Uterus (tissue), 4 donors: ENCODE data around the gene PSTPIP1. TPM values are rescaled to one million over a fixed set of nuclear protein-coding genes. Genes with fewer than 3 reads are reported as not detected.
A peak's percentile ranks its signal among the peaks of the same experiment; 100 is the strongest.

Experiments used
- DNase-seq, 2 donors: peaks; one replicate each; pipeline ENCODE4 v3.0.0-alpha.2; 2019 to 2020
- H3K27ac ChIP-seq, 2 donors: fragments of 200-600 bp; sonication (generic); 1 replicate in 1 of 2; 2 replicates in 1 of 2; pipeline ENCODE4 v1.5.1; 2016 to 2018
- H3K27me3 ChIP-seq, 2 donors: fragments of 200-600 bp; sonication (generic); one replicate each; pipeline ENCODE4 v1.5.1; 2018 to 2019; ENCODE audit warnings: control low read depth in 1 of 2
- H3K36me3 ChIP-seq, 2 donors: fragments of 200-600 bp; sonication (generic); one replicate each; pipeline ENCODE4 v1.5.1; 2019; ENCODE audit warnings: control low read depth in 1 of 2
- H3K4me1 ChIP-seq, 2 donors: fragments of 200-600 bp; sonication (generic); one replicate each; pipeline ENCODE4 v1.5.1; 2018 to 2019; ENCODE audit warnings: control low read depth in 1 of 2
- H3K4me3 ChIP-seq, 2 donors: fragments of 200-600 bp; sonication (generic); 1 replicate in 1 of 2; 2 replicates in 1 of 2; pipeline ENCODE4 v1.5.1; 2018 to 2019; ENCODE audit warnings: mild to moderate bottlenecking in 1 of 2
- H3K9me3 ChIP-seq, 2 donors: fragments of 200-600 bp; sonication (generic); one replicate each; pipeline ENCODE4 v1.5.1; 2019; ENCODE audit warnings: control low read depth in 1 of 2
- CTCF ChIP-seq, 4 experiments: fragments of 200-600 bp in 2 of 4; fragments of 450-650 bp in 2 of 4; sonication (generic) in 2 of 4; IDR thresholded peaks; one replicate each; pipeline ENCODE4 v1.5.1; 2016 to 2019; ENCODE audit warnings: antibody characterized with exemption in 4 of 4, mild to moderate bottlenecking in 2 of 4, moderate library complexity in 1 of 4
- POLR2A ChIP-seq, 2 donors: fragments of 450-650 bp; IDR thresholded peaks; one replicate each; pipeline ENCODE4 v1.6.1; 2016; ENCODE audit warnings: antibody characterized with exemption in 2 of 2, mild to moderate bottlenecking in 1 of 2, moderate library complexity in 1 of 2
- intact Hi-C: fragments of 100-400 bp; cut with DNase I; formaldehyde crosslinking; loops from one replicate; pipeline ENCODE4 v1.15.1; 2023; ENCODE audit warnings: low total_unique reads
- total RNA-seq, 4 donors: library from RNA; depleted of rRNA in 3 of 4; stranded (reverse); fragments of >200 nt in 3 of 4; gene quantifications; one replicate each; pipeline versions ENCODE4 v1.1.0 to v1.2.4, GENCODE V29; 2014 to 2023
- donor health status: DM: yes; HTN: yes; CAD: no.

The PSTPIP1 gene
- total RNA-seq, 4 donors from 2014 or later, result 1.3 to 10.0 (median 4.7) TPM; not detected in 1

- no peaks in the 10 kb centered on the region for H3K4me1 ChIP-seq
- intact Hi-C loops, result no loop called here
- no peaks in the 10 kb centered on the region for H3K9me3 ChIP-seq
- no peaks in the 10 kb centered on the region for H3K27me3 ChIP-seq
- H3K36me3 ChIP-seq, result no peaks in the 10 kb centered on the region
- H3K4me3 ChIP-seq, result no peak overlapping the region
- no peak for TF ChIP-seq CTCF (IDR thresholded peaks at IDR 0.05)
- TF ChIP-seq POLR2A (IDR thresholded peaks at IDR 0.05), result no peak
- no peak for DNase-seq
- H3K27ac ChIP-seq, result no peak overlapping the region
Measured at GRCh38 chr15:76996076-76996525, 1.2 kb downstream of the PSTPIP1 start.

GRCh38 chr15:76996526-76997401 is 1.8 kb downstream of the PSTPIP1 start:
- Histone ChIP-seq H3K36me3 (no peaks in the 10 kb centered on the region), H3K4me3 (no peak overlapping the region), H3K9me3 (no peaks in the 10 kb centered on the region), H3K27ac (no peak overlapping the region), H3K27me3 (no peaks in the 10 kb centered on the region), H3K4me1 (no peaks in the 10 kb centered on the region)
- DNase-seq, result peak in 1 of 2 donors; percentile 26
- intact Hi-C loops, result no loop called here
- TF ChIP-seq CTCF (IDR thresholded peaks at IDR 0.05) (no peak), POLR2A (IDR thresholded peaks at IDR 0.05) (no peak)

DNA sequence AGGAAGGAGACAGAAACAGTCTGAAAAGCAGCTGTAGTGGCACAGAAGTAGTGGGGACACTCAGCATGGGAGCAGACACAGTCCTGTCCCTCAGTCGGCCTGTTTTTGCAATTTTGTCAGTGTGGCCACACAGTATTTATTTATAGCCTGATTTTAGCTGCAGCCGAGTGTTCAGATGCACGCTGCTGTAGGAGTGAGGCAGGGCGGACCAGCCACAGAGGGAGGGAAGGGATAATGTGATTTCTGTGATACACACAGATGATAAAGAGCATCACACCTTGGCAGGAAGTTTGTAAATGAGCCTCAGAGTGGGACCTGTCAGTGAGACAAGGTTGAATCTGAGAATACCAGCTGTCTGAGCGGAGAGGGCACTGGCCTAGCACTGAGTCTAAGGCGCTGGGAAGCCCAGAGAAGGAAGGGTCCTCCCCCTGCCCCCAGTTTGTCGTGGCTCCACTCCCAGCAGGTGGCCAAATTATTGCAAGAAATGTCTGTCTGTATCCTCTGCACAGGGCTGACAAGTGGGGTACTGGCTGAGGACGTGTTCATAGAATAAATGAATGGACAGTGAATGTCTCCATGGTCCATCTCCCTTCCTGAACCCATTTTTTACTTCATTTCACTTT is 3.8 kb downstream of the PSTPIP1 start:
- no peak overlapping the region for H3K27ac ChIP-seq
- H3K36me3 ChIP-seq, result no peaks in the 10 kb centered on the region
- DNase-seq, result no peak
- no peaks in the 10 kb centered on the region for H3K27me3 ChIP-seq
- TF ChIP-seq CTCF (IDR thresholded peaks at IDR 0.05) (no peak), POLR2A (IDR thresholded peaks at IDR 0.05) (no peak)
- intact Hi-C loops, result no loop called here
- H3K4me1 ChIP-seq, result no peaks in the 10 kb centered on the region
- no peaks in the 10 kb centered on the region for H3K9me3 ChIP-seq
- H3K4me3 ChIP-seq, result no peak overlapping the region

DNA sequence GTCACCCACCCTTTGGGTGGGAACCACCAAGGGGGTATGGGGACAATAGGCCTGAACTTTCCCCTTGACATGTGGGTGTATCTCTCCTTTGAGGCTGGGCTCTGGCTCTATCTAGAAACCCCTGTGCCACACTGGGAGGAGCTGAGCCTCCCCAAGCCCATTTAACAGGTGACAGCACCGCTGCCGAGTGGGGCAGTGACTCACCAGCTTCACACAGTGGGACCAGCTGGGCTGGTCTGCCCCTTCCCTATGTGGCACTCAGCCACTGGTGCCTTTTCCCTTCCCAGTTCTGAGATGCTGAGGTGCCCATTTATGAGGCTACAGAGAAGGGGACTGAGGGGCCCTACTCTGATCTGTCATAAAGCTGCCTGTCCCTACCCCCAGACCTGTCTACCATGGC is 5.1 kb downstream of the PSTPIP1 start:
- Histone ChIP-seq H3K4me1 (no peaks in the 10 kb centered on the region), H3K27ac (no peak overlapping the region), H3K9me3 (no peaks in the 10 kb centered on the region), H3K36me3 (no peaks in the 10 kb centered on the region), H3K4me3 (no peak overlapping the region), H3K27me3 (no peaks in the 10 kb centered on the region)
- TF ChIP-seq POLR2A (IDR thresholded peaks at IDR 0.05) (no peak), CTCF (IDR thresholded peaks at IDR 0.05) (no peak)
- no peak for DNase-seq
- intact Hi-C loops, result no loop called here

DNA sequence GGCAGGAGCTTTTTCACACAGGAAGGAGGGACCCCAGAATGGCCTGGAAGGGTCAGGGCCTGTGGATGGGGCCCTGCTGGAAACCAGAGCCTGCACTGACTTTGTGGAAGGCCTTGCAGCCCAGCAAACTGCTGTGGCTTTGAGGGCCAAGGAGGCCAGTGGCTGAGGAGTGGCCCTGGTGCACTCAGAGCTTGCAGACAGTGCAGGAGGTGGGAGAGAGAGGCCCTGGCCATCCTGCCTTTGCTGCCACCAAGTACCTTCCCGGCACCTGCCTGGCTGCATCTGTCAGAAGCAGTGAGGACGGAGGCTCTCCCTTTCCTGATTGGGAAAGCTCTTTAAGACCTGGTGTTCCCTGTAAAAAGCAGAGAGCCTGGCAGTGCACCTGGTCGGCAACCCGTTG is 6.4 kb downstream of the PSTPIP1 start:
- TF ChIP-seq POLR2A (IDR thresholded peaks at IDR 0.05) (no peak), CTCF (IDR thresholded peaks at IDR 0.05) (no peak)
- no peaks in the 10 kb centered on the region for H3K36me3 ChIP-seq
- DNase-seq, result no peak
- no peak overlapping the region for H3K4me3 ChIP-seq
- intact Hi-C loops, result no loop called here
- no peaks in the 10 kb centered on the region for H3K27me3 ChIP-seq
- no peaks in the 10 kb centered on the region for H3K4me1 ChIP-seq
- no peaks in the 10 kb centered on the region for H3K9me3 ChIP-seq
- H3K27ac ChIP-seq, result no peak overlapping the region
